A549 treated with CORT108297 at 1 μM for 4 hours (cell line): ENCODE measurements around the gene ADAMTSL1. TPM values are rescaled to one million over a fixed set of nuclear protein-coding genes. Genes with fewer than 3 reads are reported as not detected.

Experiments used
- total RNA-seq: library from RNA; stranded (reverse); fragments of 200-300 nt; extraction: Qiagen RNA extraction; gene quantifications from 5 replicates; pipeline ENCODE4 v1.2.3, GENCODE V29; 2022

ADAMTSL1 gene, protein sequence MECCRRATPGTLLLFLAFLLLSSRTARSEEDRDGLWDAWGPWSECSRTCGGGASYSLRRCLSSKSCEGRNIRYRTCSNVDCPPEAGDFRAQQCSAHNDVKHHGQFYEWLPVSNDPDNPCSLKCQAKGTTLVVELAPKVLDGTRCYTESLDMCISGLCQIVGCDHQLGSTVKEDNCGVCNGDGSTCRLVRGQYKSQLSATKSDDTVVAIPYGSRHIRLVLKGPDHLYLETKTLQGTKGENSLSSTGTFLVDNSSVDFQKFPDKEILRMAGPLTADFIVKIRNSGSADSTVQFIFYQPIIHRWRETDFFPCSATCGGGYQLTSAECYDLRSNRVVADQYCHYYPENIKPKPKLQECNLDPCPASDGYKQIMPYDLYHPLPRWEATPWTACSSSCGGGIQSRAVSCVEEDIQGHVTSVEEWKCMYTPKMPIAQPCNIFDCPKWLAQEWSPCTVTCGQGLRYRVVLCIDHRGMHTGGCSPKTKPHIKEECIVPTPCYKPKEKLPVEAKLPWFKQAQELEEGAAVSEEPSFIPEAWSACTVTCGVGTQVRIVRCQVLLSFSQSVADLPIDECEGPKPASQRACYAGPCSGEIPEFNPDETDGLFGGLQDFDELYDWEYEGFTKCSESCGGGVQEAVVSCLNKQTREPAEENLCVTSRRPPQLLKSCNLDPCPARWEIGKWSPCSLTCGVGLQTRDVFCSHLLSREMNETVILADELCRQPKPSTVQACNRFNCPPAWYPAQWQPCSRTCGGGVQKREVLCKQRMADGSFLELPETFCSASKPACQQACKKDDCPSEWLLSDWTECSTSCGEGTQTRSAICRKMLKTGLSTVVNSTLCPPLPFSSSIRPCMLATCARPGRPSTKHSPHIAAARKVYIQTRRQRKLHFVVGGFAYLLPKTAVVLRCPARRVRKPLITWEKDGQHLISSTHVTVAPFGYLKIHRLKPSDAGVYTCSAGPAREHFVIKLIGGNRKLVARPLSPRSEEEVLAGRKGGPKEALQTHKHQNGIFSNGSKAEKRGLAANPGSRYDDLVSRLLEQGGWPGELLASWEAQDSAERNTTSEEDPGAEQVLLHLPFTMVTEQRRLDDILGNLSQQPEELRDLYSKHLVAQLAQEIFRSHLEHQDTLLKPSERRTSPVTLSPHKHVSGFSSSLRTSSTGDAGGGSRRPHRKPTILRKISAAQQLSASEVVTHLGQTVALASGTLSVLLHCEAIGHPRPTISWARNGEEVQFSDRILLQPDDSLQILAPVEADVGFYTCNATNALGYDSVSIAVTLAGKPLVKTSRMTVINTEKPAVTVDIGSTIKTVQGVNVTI (N-terminal part only)
- 0.01 to 0.07 TPM (median 0.03 TPM) in 3 of 5 replicates, not detected in the others for total RNA-seq

DNA sequence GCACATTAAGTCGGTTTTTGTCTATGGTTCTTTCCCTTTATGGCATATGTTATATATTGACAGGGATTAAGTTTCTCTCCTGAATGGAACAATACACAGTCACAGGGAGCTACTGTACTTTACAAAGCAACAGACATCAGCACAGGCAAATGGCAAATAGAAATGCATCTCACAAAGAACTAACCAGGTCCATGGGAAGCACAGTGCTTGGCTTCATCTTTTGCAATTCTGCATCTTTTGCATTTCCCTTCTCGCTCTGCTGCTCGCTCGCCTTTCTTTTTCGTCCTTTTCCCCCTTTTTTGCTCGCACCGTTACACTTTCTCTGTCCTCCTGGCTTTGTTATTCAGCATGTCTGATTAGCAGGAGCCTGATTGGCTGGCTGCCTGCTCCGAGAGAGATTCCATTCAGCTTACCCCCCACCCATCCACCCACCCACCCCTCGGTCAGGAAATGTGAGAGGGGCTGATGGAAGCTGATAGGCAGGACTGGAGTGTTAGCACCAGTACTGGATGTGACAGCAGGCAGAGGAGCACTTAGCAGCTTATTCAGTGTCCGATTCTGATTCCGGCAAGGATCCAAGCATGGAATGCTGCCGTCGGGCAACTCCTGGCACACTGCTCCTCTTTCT lies at the start of gene ADAMTSL1:
Gene ADAMTSL1 (plus strand): TSS at position 502 of the 628 bp plus-strand sequence. CDS start 80 bp downstream, at position 582.

